HG03432 (cell line): Measurements from ENCODE around the gene ZFYVE21.
A peak's percentile ranks its signal among the peaks of the same experiment; 100 is the strongest.

Experiments
- ATAC-seq: cut with Tn5 transposase; IDR thresholded peaks from one replicate; pipeline ENCODE4 v1.9.1; 2021; ENCODE audit warnings: mild to moderate bottlenecking, moderate library complexity; ENCODE audit not compliant: unreplicated experiment

Gene ZFYVE21

GRCh38 chr14:103704708-103705107 lies 10.9 kb upstream of the ZFYVE21 start:
- no peak for ATAC-seq

GRCh38 chr14:103705118-103705503 lies 10.5 kb upstream of the ZFYVE21 start:
- ATAC-seq, result no peak

- ATAC-seq, result no peak
Measured at GRCh38 chr14:103705504-103706284, 9.9 kb upstream of the ZFYVE21 start.

- ATAC-seq, result no peak
Measured at GRCh38 chr14:103706551-103707328, 8.9 kb upstream of the ZFYVE21 start.

- ATAC-seq, result no peak
Measured at GRCh38 chr14:103707329-103708263, 8.0 kb upstream of the ZFYVE21 start.

GRCh38 chr14:103708750-103709187 lies 6.8 kb upstream of the ZFYVE21 start:
- no peak for ATAC-seq

GRCh38 chr14:103709814-103710213 lies 5.8 kb upstream of the ZFYVE21 start:
- ATAC-seq, result no peak

- ATAC-seq, result no peak
Measured at GRCh38 chr14:103710771-103711377, 4.7 kb upstream of the ZFYVE21 start.

- ATAC-seq, result no peak
Measured at GRCh38 chr14:103711516-103712431, 3.8 kb upstream of the ZFYVE21 start.

GRCh38 chr14:103712633-103713247 lies 2.9 kb upstream of the ZFYVE21 start:
- no peak for ATAC-seq

- ATAC-seq, result no peak
Measured at GRCh38 chr14:103713304-103714062, 2.1 kb upstream of the ZFYVE21 start.

- ATAC-seq, result no peak
Measured at GRCh38 chr14:103714063-103714724, 1.4 kb upstream of the ZFYVE21 start.

GRCh38 chr14:103716091-103716801 lies 636 bp downstream of the ZFYVE21 start:
- ATAC-seq, result peak; percentile 11

- ATAC-seq, result no peak
Measured at GRCh38 chr14:103716899-103717411, 1.3 kb downstream of the ZFYVE21 start.

- no peak for ATAC-seq
Measured at GRCh38 chr14:103718572-103718971, 3.0 kb downstream of the ZFYVE21 start.

GRCh38 chr14:103719751-103720150 lies 4.1 kb downstream of the ZFYVE21 start:
- ATAC-seq, result no peak
